HepG2 (cell line): ENCODE results near the gene OR1F1.

ENCODE experiments used
- EHMT2 ChIP-seq: fragments of 200-600 bp; sonication (generic); IDR thresholded peaks from 2 replicates; pipeline ENCODE4 v1.7.0; 2017; ENCODE audit warnings: antibody characterized with exemption, low read depth, low read length, borderline replicate concordance
- FOXA3 ChIP-seq: IDR thresholded peaks from 2 replicates; pipeline ENCODE4 v1.6.1; 2016; ENCODE audit warnings: missing genetic modification reagents, missing compliant biosample characterization
- FOXJ3 ChIP-seq: sonication (generic); formaldehyde crosslinking; IDR thresholded peaks from 2 replicates; pipeline ENCODE4 v1.4.0; 2020; ENCODE audit warnings: missing genetic modification reagents, mild to moderate bottlenecking, borderline replicate concordance
- GATAD1 ChIP-seq: IDR thresholded peaks from 2 replicates; pipeline ENCODE4 v1.6.1; 2016; ENCODE audit warnings: missing genetic modification reagents, missing compliant biosample characterization
- ZBTB2 ChIP-seq: sonication (generic); formaldehyde crosslinking; IDR thresholded peaks from 2 replicates; pipeline ENCODE4 v1.8.0; 2022; ENCODE audit warnings: low read depth, missing genetic modification reagents

GRCh38 chr16:3145660-3146059, 42.3 kb upstream of the OR1F1 start:
- no peak for TF ChIP-seq EHMT2
- no peak for TF ChIP-seq GATAD1 (CRISPR knock-in tag)
- TF ChIP-seq FOXA3 (CRISPR knock-in tag): no peak
- no peak for TF ChIP-seq ZBTB2
- TF ChIP-seq FOXJ3 (CRISPR knock-in tag): no peak
